Stomach (tissue), 4 donors: ENCODE results near the gene EN2.

Experiments
- EP300 ChIP-seq: sonication (generic); formaldehyde crosslinking; IDR thresholded peaks from one replicate; pipeline ENCODE4 v1.6.1; 2017; ENCODE audit warnings: antibody characterized with exemption
- POLR2A ChIP-seq, 4 donors: fragments of 450-650 bp; IDR thresholded peaks; one replicate each; pipeline ENCODE4 v1.6.1; 2016; ENCODE audit warnings: antibody characterized with exemption in 4 of 4, control low read depth in 2 of 4, mild to moderate bottlenecking in 1 of 4, moderate library complexity in 1 of 4
- POLR2AphosphoS5 ChIP-seq, 3 donors: sonication (generic); formaldehyde crosslinking; IDR thresholded peaks; one replicate each; pipeline ENCODE4 v1.6.1; 2016; ENCODE audit warnings: antibody characterized with exemption in 3 of 3
- TF ChIP-seq, protein P1 (sequence below), 7 experiments: fragments of 450-650 bp in 4 of 7; fragments of 200-600 bp in 3 of 7; sonication (generic) in 3 of 7; IDR thresholded peaks; one replicate each; pipeline ENCODE4 v1.5.1; 2016 to 2019; ENCODE audit warnings: antibody characterized with exemption in 7 of 7, control low read depth in 2 of 7, mild to moderate bottlenecking in 1 of 7

- TF ChIP-seq, protein P1, sequence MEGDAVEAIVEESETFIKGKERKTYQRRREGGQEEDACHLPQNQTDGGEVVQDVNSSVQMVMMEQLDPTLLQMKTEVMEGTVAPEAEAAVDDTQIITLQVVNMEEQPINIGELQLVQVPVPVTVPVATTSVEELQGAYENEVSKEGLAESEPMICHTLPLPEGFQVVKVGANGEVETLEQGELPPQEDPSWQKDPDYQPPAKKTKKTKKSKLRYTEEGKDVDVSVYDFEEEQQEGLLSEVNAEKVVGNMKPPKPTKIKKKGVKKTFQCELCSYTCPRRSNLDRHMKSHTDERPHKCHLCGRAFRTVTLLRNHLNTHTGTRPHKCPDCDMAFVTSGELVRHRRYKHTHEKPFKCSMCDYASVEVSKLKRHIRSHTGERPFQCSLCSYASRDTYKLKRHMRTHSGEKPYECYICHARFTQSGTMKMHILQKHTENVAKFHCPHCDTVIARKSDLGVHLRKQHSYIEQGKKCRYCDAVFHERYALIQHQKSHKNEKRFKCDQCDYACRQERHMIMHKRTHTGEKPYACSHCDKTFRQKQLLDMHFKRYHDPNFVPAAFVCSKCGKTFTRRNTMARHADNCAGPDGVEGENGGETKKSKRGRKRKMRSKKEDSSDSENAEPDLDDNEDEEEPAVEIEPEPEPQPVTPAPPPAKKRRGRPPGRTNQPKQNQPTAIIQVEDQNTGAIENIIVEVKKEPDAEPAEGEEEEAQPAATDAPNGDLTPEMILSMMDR (IDR thresholded peaks at IDR 0.05): no peak
- no peak for TF ChIP-seq POLR2A (IDR thresholded peaks at IDR 0.05)
- TF ChIP-seq POLR2AphosphoS5 (IDR thresholded peaks at IDR 0.05): no peak
- no peak for TF ChIP-seq EP300
Measured at GRCh38 chr7:155460926-155461613, 3.1 kb downstream of the EN2 start.
